OCI-M2 (cell line): ENCODE results near the gene MCF2.

ENCODE experiments used
- DNase-seq: peaks from one replicate; lab custom pipeline; 2025; ENCODE audit not compliant: unreplicated experiment; lab: John Stamatoyannopoulos, UW

MCF2 gene

DNA sequence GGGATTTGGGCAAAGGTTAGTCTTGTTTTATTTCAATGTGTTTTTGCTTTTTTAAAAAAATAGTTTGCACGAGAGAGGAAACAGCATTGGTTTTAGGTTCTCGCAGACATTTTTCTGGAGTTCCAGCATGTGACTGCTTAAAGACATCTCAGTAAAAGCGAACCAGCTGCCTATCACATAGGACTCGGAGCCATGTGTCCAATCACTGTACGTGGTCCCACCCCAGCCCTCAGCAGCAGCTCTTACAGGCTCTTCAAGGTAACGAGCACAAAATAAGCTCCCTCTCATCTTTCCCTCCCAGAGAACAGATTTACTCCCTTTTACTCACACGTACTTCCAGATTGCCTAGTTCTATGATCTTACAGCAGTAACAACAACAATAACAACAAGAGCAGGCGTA is 68.7 kb downstream of the MCF2 start:
- no peak for DNase-seq

DNA sequence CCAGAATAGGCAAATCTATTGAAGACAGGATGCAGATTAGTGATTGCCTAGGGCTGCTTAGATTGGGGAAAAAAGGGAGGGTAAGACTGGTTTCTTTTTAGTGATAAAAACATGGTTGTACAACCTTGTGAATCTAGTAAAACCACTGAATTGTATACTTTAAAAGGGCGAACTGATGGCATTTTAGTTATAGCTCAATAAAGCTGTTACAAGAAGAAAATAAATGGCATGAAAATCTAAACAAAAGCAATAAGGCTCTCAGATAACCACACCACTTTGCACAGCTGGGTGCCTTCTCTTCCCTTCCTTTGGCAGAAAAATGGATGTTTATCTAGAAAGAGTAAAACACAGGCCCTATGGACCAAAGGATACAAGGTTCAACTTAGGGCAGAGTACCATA is 107.9 kb downstream of the MCF2 start:
- no peak for DNase-seq

DNA sequence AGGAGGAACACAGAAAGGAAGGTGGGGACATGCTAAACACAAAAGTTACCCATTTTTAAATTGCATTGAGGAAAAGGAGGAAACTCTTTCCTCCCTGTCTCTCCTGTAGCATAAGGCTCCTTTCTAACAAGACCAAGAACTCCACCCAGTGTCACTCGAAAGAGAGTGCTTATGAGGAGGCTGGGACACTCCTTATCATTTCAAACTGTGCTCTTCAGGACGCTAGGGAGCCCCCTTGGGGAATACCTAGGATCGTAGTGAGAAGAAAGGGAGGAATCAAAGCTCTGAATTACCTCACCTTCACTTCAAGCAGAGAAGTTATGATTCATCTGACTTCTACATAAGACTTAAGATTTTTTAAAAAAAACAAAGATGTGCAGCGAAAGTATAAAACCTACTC is 111.9 kb downstream of the MCF2 start:
- no peak for DNase-seq

DNA sequence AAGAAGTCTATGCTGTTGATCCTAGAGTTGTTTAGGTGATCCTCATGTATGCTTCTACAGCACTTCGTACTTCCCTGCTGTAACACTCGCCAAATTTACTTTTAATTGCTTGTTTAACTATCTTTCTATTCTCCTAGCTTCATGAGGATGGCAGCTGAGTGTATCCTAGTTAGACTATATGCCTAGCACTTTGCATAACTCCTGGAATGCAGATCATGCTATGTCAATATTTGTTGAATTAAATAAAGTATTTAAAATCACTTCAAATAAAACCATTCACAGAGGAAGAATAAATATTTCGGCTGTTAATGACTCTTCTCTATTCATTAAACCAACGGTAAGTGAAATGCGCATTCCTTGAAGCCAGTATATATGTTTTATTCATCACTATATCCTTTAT is 122.4 kb downstream of the MCF2 start:
- DNase-seq = no peak

DNA sequence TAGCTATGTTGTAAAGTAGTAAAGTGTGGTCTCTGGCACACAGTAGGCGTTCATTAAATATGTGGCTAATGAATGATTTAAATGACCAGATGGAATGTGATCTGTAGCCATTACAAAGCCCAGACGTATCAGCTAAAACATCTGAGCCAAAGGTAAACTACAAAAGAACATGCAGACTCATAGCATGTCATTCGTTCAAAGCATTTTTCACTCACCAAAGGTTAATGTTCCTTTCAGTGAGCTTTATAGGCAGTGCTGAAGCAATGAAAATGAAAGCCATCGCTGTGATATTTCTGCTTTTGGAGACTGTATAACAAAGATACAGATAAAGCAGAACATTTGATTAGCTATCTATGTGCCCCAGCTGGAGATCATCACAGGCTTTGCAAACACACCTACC is 126.9 kb downstream of the MCF2 start:
- DNase-seq = no peak

DNA sequence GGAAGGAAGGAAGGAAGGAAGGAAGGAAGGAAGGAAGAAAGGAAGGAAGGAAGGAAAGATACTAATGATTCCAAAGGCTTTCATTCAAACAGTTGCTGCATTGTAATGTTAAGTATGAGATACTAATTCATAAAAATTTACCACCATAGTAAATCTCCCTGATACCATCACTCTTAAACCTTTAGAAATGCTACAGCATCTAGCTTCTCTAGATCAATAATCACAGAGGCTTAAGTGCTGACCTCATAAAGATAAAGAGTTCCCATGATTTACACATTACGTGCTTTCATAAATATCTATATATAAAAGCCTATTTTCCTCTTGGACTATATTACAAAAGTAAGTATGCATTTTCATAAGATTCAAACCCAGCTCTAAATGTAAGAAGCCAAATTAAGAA is 141.0 kb downstream of the MCF2 start:
- DNase-seq = no peak

DNA sequence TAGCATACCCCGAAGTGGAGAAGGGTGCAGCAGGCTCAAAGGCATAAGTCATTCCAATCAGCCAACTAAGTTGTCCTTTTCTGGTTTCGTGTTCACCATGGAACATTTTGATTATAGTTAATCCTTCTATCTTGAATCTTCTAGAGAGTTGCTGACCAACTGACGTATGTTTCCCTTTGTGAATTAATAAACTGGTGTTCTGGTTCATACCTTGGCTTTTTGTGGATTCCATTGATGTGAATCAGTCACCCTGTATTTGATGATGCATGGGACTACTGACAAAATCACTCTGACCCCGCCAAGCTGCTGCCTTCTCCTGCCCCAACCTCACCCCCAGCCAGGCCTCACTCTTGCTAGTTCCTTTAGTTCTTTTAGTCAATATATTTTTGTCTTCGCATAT is 144.7 kb downstream of the MCF2 start:
- no peak for DNase-seq

DNA sequence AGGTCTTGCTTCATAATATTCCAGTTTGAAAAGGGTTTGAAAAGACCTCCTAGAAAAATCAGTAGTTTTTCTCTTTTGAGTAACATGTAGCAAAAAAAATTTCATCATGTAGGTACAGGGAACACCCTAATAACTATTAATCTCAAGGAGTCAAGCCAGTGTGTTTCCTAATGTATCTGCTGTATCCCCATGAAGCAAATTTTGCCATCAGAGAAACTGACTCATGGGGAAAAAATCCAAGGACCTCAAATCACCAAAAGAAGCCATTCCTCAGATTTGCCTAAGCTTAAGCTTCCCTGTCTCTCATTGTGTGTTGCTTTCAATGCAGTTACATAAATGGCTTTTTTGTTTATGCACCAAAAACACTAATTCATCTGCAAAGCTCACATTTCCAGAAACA is 147.7 kb downstream of the MCF2 start:
- DNase-seq = no peak

DNA sequence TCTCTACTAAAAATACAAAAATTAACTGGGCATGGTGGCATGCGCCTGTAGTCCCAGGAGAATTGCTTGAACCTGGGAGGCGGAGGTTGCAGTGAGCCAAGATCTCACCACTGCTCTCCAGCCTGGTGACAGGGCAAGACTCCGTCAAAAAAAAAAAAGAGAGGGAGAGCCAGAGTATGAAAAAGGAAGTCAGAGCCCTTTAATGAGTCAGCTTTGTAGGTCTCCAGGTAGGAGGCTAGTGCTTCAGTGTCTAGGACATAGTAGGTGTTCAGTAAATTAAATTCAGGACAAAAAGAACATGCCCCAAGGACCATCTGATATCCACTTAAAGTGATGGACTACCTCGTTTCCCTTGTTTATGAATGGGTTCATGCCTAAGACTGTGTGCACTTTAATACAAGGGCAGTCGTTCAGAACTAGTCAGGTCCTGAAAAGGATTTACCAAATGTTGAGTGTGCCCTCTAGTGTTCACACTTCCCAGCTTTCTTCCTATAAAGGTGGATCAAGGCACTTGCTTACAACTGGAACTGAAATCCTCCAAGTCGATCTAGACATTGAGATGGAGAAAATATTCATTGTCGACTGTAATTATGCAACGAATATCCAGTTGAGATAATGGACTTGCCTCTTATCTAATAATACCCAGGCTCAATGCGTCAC is 148.5 kb downstream of the MCF2 start:
- DNase-seq = no peak

DNA sequence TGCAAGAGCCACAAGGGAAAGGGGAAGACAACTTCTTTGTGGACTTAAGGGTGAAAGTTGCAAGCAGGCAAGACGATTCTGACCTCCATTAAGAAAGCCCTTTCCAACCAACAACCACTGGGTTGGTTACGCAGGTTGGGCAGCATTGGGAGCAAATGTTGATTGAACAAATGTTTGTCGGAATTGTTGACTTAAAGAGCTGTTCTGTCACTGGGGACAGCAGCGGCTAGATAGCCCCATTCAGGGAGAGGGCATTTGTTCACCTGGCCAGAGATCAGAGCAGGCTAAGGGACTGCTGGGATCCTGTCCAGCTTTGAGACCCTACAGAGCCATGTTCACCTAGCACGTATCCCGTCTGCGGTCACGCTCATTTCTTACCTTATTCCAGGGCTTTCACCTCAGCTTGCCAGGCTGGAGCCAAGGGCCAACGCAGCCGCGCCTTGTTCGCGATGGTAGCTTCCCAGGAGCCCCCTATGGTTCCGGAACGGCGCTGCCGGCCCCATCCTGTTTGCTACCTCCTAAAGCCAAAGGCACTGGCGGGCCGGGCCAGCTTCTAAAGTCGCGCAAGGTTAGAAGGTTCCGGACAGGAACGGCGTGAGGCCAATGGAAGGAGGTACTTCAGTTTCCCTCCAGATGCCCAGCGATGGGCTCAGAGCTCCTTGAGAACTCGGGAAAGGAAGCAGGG is 152.8 kb downstream of the MCF2 start:
- no peak for DNase-seq

DNA sequence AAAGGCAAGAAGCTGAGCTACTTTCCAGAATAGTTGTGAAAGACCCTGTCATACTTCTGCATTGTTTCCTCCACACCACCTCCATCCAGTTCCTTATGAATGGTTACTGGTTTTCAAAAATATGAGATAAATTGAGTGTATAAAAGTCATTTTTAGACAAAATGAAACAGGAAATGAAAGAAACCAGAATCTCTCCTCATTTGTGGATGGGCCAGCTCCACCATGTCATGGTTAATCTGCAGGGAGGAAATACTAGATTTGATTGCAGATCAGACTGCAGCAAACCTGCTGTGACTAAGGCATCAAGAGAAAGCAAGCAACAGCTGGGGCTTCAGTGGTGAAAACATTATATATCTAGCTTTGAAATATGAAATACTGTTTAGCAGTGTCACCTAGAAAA is 153.6 kb downstream of the MCF2 start:
- DNase-seq = no peak

DNA sequence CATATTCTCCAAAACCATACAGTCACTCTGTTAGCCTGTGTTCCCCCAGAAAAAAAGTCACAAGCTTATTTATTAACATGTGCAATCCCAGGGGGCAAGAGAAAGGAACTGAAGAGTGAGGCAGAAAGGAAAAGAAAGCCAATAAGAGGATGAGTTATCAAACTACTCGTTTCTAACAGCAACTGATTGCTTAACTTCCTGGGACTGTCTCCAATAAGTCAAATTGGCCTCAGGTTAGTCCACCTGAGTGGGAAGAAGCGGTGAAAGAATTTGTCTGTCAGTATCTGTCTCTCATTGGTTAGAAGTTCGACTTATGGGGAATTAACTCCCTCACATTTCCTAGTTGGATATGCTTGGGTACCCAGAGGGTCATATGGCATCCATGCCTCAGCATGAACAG is 163.4 kb downstream of the MCF2 start:
- DNase-seq = no peak

DNA sequence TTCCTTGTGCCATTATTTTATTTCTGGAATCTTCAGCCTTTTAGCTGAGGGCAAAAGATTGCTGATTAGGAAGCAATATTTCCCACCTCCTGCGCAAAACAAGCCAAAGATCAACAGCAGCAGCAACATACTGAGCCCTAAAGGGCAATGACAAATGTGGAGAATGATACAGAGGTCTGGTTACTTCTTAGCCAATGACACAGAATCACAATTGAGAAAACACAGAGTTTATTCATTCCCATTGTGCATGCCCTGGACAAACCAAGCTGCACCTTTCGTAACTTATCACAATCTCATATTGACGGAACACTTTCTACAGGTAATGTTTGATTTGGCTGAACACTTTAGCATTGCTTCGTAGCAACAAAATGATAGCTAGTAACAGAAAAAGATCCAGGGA is 164.0 kb downstream of the MCF2 start:
- no peak for DNase-seq

DNA sequence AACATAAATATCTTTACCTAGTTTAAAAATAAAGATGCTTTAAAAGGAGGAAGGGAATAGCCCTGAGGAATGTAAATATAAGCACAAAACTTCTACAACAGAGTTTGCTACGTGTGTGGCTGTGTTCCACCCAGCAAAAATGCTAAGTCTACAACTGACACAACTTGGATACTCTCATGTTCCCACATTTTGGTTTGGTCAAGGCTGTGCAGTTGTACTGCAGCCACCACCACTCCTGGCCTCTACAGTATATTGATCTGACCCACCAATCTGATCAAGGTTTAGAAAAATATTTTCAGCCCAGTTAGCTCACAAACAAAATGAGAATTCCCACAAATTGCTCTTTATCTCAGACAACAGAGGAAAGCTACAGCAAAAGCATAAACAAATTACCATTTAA is 165.3 kb downstream of the MCF2 start:
- no peak for DNase-seq

DNA sequence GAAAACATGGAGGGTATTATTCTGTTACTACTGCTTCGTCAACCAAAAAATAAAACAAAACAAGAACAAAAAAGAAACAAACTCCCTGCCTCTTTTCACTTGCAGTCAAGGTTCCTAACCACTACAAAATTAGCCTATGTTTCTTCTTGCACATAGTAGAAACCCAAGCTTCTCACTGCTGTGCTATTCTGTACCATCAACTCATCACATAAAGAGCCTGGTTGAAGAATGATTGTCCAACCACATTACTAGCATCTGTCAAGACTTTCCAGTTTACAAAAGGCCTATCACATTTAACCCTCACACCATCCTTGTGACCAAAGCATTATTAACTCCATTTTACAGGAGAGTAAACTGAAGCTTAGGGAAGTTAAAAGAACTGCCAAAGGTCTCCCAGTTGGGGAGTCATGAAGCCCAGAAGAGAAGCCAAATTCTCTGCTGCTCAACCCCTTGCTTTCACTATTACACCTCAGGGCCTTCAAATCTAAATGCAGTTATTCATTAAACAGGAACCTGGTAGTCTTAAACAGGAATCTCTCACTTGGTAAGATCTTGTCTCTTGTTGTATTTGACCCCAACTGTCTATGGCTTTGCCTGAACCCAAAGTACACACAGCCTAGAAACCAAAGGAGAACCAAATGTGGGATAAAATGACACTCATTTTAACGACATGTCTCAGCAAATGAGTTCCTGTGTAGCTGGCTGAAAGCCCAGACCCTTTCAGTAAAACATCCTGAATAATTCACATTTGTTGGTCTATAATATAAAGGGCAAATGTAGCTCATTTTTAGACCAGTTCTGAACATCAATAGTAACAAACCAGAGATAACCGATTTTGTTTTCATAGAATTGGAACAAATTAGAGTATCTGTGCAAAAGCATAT is 168.8 kb downstream of the MCF2 start:
- DNase-seq = no peak

DNA sequence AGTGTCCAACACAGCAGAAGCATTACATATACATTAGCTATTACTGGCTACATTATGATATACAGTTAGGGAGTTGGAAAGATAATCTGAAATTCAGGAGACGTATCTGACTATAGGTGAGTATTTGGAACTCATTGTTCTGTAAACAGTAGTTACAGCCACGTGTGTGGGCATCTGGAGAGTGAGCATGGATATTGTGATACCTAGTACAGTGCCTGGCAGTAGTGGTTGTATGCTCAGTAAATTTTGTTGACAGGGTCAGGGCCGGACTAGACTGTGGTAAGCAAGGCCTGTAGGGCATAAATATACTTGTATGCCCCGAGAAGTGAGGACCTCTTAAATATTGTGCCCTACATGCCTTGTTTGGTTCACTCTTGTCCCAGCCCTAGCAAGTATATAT is 174.5 kb downstream of the MCF2 start:
- no peak for DNase-seq

DNA sequence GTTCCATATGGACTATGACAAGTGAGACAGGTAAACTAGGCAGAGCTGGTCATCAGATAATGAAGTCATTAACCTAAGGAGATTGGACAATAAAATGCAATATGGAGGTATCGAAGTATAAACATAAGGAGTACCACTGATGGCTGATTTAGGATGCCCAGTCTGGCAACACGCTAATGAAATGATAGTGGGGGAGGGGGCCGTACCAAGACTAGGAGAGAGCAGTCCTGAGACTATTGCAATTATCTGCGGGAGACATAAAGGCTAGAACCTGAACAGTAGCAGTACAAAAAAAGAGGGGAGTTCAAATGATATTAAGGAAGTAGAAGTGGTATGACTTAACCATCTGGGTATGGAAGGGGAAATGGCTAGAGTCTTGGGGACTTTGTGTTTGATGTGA is 175.1 kb downstream of the MCF2 start:
- no peak for DNase-seq
